ENCODE results near the gene STX19.

STX19 gene

DNA sequence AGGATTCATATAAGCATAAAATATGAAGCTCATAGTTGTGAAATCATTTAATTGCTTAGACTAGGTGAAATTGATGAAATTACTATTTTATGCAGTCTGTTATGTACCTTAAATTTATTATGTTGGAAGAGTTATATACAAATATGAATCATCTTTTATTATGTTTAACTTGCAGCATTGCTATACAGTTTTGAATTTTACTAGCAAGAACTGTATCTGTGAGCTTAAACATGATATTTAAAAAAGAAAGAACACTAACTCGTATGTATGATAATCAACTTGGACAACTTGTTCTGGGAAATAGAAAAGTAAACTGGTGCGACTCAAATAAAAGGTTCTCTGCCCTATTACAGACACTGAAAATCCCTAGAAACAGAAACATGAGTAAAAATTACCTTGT, 1.8 kb downstream of the STX19 start:
- DNase-seq: no peak

DNA sequence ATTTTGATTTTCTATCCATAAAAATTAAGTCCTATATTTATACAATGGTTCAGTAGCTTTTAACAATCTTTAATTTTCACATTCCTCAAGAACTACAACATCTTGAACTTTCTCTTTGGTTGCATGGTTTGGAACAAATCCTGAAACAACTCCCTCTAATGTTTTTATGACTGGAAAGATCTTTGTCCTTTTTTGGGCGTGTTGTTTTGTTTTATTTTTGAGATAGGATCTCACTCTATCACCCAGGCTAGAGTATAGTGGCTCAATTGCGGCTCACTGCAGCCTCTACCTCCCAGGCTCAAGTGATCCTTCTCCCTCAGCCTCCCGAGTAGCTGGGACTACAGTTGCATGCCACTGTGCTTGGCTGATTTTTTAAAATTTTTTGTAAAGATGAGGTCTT, 4.0 kb downstream of the STX19 start:
- DNase-seq: no peak

DNA sequence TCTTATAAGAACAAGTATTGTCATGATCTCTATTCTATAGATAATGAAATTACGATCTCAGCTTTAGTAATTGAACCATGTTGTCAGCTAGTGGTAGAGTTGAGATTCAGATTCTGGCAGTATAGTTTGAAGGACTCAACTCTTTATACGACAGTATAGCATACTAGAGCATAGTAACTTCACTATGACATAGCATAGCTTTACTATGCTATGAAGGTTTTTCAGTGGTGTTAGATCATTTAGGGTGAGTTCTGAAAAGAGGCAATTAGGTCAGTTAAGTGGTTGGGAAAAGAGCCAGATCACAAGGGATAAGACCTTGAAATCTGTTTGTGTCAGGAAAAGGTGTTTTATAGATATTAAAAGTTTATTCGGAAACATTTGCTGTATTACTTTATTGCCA, 8.1 kb downstream of the STX19 start:
- DNase-seq: no peak

DNA sequence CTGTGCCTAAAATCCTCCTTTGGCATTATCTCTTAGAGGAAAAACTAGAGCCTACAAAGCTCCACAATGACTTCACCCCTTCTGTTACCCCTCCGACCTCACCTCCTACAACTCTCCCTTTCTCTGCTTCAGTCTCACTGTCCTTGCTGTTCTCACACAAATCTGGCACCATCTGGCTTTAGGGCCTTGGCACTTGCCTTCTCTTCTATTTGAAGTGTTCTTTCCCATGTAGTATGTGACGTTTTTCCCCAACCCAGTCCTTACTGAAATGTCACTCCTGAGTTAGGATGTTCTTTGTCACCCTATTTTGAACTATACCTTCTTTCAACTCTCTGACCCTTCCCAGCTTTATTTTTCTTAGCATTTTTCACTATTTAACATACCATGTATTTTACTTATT, 8.7 kb downstream of the STX19 start:
- DNase-seq: no peak

DNA sequence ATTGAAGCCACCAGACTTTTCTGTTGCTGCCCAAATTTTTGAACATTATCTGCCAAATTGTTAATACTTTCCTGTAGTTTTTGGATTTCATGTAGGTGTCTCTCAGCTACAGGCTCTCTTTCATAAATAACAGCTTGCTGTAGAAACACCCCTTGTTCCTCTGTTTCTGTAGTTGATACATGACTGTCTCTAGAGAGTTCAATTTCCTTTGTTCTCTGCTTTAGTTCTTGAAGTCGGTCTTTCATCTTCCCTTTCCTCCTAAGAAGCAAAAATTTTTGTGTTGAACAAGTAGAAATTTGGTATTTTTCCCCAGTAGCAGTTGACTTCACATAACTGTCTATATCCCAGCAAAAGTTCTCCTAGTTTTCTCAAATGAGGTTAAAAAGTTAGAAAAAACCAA, 13.4 kb downstream of the STX19 start:
- DNase-seq: no peak

DNA sequence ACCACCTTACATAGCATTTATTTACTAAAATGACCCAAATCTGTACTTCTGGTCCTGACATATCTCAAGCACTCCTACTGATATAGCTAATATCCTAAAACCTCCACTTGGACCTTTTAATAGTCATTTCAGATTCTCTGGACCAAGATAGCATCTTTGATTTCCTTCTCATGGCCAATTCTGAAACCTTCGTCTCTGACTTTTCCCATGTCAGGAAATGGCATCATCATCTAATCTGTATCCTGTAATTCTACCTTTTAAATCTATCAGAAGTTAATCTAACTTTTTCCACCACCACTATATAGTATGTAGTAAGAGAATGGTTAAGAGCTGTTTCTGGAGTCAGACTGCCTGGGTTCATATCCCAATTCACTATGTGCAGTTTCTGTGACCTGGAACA, 16.2 kb downstream of the STX19 start:
- DNase-seq: no peak

DNA sequence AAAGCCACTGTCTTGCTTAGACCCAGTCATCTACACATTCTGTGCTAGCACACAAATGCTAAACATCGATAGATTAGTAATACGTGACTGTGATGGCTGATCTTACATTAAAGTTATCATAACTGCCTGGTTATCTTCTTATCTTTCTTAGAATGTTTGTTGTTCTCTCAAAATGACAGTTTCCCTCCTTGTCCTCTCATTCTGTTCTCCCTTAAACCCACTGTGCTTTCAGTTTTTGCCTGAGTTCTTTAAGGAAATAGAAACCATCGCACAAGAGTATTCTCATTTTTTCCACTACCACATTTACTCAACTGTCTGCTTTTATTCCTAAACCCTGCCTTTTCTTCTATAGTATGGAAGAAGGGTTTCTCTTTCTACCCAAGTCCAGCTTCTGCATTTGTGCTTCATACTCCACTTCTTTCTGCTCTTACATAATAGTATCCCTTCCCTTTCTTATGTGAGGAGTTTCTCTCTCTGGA, 17.1 kb downstream of the STX19 start:
- DNase-seq: no peak

DNA sequence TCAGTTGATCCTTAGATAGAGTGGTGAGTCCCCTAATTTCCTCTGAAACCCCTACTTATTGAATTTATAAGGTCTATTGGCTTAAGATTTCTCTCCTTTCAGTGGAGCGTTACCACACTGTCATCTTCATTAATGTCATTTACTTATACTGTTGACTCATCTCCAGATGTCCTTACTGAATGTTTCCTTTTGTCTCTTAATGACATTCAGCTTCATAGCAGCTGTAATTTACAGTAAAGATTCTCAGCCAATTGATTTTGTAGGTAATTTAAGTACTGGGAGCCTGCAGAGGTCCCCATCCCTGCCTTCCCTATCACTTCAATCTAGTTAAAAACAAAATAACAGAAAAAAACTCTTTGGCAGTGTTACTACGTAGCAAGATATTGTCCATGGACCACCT, 18.8 kb downstream of the STX19 start:
- DNase-seq: no peak

DNA sequence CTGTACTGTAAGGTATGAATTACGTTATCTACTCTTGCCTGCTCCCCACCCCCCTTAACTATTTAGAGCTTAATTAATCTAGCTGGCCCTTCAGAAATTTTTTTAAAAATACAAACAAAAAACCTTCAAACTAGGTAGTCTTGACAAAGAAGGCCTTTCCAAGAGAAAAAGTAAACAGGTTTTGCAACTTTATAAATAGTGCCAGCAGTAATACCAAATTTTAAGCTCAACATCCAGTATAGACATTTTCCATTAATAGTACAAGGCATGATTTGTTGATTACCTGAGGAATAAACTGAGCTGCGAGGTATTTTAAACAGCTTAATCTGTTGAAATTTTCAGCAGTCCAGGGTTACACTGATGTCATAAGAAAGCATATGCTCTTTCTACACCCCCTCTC, 20.1 kb downstream of the STX19 start:
- DNase-seq: no peak

DNA sequence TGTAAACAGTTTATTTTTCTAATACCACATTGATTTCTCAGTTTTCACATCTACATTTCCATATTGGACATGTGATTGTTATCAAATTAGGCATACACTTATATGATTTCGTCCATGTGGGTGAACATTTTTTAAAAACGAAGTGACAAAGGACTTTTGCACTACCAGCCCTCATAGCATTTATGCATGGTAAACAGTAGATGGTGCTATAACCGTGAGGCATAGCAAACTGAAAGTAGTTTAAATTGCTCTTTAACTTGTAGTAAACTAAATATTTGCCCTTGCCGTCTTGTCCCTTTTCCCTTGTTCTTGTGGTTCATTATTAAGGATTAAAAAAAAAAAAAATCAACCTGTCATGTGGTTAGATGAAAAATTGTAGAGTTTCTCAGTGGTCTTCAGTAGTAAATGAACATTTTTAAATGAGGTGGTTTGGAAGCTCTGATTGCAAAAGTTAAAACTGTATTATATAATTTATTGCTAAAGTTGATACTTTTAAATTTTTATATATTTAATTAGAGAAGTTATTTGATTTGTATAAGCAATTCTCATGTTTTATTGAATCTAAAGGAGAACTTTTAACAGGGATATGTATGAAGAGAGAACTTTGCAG, 24.0 kb downstream of the STX19 start:
- peak in 1 of 2 donors; percentile 63 for DNase-seq

DNA sequence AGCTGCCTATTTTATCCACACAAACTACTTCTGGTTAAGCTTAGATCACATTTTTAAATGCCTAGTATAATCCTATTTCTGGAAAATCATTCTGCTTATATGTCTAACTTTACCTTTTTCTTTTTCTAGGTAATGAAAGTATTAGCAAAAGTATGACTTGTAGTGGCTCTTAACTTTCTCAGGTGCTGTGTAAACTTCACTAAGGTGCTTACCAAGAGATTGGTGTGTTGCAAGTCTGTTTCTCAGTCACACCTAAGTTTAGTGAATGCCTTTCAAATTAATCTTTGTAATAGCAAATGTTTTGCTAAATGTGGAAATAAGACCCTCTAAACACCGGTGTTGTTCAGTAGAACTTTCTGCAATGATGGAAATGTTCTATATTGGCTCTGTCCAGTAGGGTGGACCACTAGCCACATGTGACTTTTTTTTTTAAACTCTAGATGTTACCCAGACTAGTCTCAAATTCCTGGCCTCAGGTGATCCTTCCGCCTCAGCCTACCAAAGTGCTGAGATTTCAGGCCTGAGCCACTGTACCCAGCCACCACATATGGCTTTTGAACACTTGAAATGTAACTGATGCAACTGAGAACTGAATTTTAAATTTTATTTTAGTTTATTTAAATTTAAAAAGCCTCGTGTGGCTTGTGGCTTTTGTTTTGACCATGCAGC, 26.4 kb downstream of the STX19 start:
- no peak for DNase-seq

DNA sequence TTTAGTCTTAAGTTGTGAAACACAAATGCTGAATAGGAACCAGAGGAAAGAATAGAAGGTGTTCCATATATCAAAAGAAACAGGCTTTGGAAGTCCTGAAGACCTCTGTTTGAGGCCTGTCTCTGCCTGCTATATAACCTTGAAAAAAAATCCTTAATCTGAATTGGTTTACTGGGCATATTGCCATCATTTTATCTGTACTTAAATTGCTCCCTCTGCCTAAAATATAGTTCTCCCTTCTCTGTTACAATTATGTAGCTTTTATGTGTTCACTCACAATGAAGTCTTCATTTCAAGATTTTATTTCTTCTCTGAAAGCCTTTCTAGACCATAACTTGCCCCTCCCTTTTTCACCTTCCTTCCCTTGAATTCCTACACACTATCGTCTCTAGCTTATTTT, 27.2 kb downstream of the STX19 start:
- DNase-seq: no peak

DNA sequence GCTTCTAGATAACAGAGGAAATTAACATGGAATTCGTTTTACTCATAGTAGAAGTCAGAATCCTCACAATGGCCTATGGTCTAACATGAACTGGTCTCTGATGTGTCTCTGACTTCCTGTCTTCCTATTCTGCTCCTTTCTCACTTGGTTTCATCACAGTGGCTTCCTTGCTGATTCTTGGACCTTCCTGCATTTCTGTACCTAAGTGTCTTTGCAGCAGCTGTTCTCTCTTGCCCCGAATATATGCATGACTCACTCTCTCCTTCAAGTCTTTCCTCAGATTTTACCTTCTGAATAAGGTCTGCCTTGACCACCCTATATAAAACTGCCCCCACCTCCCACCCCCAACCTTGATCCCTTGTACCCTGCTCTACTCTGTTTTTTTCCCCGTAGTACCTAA, 34.3 kb downstream of the STX19 start:
- no peak for DNase-seq

DNA sequence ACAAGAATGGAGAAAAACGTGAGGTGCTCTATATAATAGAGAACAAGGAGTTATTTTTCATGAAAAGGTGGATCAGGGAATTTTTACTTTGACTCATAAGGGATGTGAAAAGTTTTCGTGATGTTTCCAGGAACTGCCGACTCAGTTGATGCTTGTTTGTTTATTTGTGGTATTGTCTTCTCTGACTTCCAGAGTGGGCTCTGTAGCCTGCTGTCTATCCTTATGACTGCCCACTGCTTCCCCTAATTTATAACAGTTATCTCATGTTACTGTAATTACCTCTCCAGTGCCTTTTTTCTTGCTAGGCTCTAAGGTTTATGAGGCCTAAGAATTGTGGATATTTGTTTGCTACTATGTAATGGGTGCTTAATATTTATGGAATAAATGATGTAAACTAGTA, 36.2 kb downstream of the STX19 start:
- no peak for DNase-seq

DNA sequence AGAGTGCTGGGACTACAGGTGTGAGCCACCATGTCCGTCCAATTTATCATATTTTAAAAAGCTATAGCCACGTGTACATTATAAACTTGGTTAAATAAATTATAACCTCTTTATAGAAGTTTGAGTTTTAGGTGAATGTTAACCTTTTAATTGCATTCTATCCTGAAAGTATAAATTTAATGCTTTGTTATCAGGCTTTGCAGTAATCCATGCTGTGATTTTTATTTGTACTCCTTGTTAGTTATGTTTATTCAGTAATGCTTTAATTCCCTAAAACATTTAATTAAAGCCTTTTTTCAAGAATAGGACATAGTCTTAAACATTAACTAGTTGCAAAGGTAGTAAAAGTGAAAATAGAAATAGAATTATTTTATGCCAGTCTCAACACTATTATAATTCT, 36.8 kb downstream of the STX19 start:
- DNase-seq: no peak

DNA sequence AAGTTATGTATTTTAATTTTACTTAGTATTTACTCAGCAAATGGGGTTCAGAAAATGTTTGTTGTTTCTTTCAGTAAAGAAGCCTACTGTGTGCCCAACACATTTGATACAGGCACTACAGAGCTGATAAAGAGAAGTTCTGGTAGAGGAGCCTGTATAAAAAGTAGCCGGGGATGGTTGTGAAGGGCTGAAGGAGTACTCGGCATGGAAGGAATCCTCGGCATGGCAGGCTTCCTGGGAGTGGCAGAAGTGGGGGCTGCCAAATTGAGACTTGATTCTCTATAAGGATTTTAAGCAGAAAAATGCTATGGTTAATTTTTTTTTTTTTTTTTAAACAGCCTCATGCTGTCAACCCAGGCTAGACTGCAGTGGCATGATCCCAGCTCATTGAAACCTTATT, 39.2 kb downstream of the STX19 start:
- no peak for DNase-seq

DNA sequence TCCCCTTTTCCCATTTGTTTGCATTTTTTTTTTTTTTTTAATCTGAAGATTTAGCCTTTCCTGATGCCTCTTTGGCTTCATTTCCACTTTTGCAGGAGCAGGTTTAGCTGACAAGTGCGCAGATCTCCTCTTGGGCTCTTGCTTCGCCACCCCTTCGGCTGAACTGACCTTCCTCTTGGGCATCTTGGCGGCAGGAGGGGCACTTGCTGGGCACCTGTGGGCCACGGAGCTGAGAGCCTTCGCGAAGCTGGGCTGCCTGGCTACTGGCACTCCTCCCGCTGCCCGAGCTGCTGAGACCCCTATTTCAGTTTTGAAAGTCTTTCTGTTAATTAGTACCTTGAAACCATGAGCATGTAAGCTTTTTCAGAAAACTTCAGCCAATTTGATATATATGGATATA, 39.6 kb downstream of the STX19 start:
- no peak for DNase-seq

DNA sequence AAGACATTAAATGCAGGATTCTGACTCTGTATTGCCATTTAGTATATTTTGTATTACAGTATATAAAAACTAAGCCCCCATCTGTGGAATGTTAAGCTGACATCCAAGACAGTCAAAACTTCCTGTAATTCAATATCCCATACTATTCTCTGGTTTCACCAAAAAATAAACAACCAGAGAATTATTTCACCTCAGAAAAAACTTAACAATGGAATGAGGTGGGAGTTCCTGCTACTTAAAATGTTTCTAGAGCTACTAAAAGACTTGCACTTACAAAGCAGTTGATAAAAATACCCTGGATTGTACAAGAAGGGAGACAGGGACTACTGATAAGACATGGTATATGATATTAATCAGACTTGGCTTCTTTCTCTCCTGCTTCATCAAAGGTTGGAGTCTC, 40.1 kb downstream of the STX19 start:
- no peak for DNase-seq

DNA sequence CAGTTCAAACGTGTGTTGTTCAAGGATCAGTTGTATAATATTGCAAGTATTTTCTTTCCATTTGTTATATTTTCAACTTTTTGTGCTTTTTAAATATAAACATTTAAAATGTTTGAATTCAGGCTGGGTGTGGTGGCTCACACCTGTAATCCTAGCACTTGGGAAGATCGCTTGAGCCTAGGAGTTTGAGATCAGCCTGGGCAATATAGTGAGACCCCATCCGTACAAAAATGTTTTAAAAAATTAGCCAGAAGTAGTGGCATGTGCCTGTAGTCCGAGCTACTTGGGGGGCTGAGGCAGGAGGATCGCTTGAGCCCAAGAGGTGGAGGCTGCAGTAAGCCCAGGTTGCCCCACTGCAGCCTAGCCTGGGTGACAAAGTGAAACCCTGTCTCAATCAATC, 43.8 kb downstream of the STX19 start:
- no peak for DNase-seq

DNA sequence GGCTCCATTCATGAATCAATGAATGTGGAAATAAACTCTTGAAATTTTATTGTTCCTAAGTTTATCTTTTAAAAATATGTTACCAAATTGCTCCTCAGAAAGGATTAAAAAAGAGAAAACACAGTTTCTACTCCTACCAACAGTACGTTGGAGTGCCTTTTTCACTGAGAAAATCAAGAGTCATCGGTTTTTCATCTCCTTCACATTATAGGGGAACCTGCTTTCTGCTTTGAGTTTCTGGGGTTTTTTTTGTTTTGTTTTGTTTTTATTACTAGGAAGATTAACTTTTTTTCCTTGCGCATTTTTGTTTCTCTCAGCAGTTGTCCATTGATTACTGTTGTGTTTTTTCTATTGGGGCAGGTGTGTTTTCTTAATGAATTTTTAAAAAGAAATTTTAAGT, 45.0 kb downstream of the STX19 start:
- DNase-seq: no peak

DNA sequence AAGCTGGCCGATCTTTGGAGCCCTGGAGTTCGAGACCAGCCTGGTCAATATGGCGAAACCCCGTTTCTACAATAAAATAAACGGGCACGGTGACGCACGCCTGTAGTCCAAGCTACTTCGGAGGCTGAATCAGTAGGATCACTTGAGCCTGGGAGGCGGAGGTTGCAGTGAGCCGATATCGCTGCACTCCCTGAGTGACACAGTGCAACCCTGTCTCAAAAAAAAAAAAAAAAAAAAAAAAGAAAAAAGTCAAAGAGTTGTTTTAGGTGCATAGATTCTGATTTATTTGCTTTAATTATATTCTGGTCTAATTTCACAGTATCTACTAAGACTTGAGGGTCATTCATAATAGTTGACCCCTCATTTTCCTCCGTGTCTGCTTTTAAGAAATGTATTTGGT, 46.7 kb downstream of the STX19 start:
- no peak for DNase-seq

DNA sequence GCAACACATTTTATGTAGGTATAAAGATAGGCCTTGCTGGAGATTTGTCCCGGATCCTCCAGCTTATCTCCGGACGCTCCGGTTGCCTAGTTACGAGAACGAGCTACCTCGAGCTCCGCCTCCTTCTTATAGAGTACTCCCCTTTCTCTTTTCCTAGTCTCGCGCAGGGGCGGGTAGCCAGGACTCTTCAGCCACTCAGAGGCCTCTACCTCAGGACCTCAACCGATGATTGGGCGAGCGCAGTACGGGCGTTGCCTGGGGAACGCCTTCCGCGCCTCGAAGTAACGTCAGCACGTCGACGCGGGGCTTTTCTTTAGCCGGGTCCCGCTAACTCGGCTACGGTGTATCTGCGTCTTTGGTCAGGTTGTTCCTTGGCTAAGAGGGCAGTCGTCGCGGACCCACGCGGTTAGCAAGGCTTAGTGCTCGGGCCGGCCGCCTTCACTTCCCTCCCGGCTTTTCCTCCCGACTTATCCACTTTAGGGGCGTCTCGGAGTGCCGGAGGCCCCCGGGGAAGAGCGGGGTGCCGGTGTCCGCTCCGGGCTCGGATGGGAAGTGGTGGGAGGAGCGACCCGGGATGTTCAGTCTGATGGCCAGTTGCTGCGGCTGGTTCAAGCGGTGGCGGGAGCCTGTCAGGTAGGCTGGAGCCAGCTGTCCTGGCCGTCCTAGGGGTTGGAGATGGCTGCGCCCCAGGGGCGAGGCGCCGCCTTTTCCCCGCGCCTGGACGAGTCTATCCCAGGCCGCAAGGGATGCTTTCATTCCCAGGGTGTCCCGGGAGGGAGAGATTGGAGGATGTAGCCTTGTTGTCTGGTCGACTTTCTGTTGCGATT, 48.3 kb downstream of the STX19 start, which contains the start of gene ARL13B:
ARL13B (plus strand) TSS at position 306 of the 827 bp plus-strand sequence; CDS start at position 575, 269 bp downstream.
- DNase-seq: peak; percentile 96

DNA sequence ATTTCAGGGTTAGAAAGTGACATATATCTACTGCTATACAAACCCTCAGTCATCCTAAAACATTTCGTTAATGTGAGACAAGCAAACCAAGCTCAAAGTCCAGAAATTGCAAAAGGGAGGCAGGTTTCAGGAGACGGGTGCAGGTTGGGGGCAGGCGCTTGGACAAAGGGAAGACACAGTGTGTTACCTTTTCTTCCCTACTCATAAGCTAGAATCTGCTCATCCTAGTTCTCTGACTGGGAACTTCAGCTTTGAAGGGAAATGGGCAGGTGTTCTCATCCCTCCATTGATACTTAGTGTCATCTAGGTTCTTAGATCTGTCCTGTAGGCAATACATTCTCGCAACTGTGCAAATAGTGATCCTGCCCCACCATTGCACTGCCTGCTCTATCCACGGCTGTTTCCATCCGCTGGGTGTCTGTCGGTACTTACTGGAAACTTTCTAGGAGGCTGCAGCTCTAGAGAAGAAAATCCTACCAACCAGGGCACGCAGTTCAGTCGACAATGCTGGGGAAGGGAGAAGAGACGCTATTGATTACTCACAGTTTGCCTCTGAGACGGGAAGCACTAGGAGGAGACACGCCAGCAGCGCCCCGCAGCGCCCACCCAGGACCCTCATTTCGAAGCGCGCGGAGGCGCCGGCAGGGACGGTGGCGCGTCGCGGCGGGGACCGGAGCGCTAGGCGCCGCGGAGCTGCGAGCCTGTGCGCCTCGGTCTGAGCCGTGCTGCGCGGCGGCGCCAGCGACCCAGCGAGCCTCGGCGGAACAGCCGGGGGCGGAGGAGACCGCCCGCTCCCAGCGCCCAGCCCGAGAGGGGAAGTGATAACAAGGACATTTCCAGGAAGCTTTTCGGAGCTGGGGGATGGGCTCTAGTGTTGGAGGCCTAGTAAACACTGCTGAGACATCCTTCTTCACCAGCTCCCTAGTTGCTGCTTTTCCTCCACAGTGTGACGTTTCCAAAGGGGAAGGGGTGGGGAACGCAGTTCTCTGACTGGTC, 55.0 kb downstream of the STX19 start, which contains the start of gene PROS1:
PROS1 (minus strand) TSS at position 766 of the 996 bp plus-strand sequence; CDS start at position 619, 147 bp downstream.
- peak; percentile 28 to 33 for DNase-seq
